GM12891 (cell line): ENCODE measurements around the gene RTP5.
"Not testable (repeated sequence)": the region's sequence is repeated elsewhere in the genome, so short reads cannot be mapped to it uniquely, and the experiment has no call there.

Experiments used
- PAX5 ChIP-seq: IDR thresholded peaks from 2 replicates; pipeline ENCODE4 v1.6.1; 2011; ENCODE audit warnings: low read length, moderate library complexity, mild to moderate bottlenecking; ENCODE audit not compliant: insufficient read depth, severe bottlenecking
- POLR2A ChIP-seq: IDR thresholded peaks from 2 replicates; pipeline ENCODE4 v1.6.1; 2011; ENCODE audit warnings: low read depth, low read length, control low read depth
- POLR2AphosphoS5 ChIP-seq: IDR thresholded peaks from 2 replicates; pipeline ENCODE4 v1.6.1; 2011; ENCODE audit warnings: low read depth, low read length, control low read depth
- POU2F2 ChIP-seq: IDR thresholded peaks from 2 replicates; pipeline ENCODE4 v1.6.1; 2011; ENCODE audit warnings: low read depth, mild to moderate bottlenecking, control low read depth, low read length, moderate library complexity
- SPI1 ChIP-seq: IDR thresholded peaks from 2 replicates; pipeline ENCODE4 v1.6.1; 2011; ENCODE audit warnings: low read depth, low read length, control low read depth
- TAF1 ChIP-seq: IDR thresholded peaks from 2 replicates; pipeline ENCODE4 v1.6.1; 2011; ENCODE audit warnings: low read depth, low read length, control low read depth

DNA sequence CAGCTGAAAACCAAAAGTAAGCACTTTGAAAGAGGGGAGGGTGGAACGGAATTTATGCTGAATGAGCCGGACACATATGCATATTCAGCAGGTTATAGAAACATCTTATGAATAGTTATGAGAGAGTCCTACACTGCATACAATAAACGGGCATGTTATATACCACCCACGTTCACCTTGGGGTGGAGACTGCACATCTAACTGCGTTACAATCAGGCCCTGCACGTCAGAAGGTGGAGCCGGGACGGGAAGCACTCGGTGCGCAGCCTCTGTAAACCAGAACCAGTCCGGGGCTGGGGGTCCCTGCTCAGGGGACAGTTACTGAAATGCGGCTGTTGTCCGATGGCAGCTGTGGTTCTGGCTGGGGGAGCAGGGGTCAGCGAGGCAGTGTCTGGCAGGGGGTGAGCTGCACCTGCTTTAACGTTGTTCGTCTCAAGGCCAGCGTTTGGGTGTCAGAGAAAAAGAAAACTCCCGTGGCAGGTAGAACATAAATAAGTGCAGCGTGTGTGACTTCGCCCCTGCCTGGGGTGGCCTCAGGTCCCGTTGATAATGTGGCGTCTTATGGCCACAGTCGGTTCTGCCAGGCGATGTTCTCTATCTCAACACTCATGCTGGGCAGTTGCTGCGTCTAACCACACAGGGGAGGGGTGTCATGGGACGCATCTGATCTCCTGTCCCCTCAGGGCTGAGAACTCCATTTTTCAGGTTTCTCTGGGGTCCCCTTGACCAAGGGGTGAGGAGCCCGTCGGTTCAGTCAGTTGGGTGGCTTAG is 35.6 kb upstream of the RTP5 start:
- TF ChIP-seq POLR2A, POLR2AphosphoS5, TAF1, SPI1, PAX5, POU2F2: not testable (repeated sequence)
